Activated naive CD4-positive, alpha-beta T cell (primary cell): ENCODE data around the gene INPP1.

Experiments used
- DNase-seq, 4 experiments: peaks; one replicate each; lab custom pipeline; 2025; lab: John Stamatoyannopoulos, UW

Gene INPP1

DNA sequence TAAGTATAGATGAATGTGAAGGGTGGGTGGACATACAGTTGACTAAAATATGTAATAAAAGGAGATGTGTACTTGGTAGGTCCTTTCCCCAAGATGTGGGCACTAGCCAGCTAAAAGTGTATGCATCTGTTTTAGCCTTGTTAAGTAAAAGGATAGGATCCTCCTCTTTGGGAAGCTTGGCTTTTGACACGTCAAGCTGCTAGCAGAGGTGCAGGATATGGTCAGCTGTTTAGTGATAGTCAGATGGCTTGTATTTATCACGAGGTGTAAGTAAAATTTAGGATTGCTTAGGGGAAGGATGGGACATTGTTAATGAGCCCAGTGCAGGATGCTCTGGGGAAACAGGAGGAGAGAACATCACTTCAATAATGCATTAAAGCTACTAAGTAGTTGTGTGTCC lies 66.2 kb downstream of the INPP1 start:
- no peak for DNase-seq

DNA sequence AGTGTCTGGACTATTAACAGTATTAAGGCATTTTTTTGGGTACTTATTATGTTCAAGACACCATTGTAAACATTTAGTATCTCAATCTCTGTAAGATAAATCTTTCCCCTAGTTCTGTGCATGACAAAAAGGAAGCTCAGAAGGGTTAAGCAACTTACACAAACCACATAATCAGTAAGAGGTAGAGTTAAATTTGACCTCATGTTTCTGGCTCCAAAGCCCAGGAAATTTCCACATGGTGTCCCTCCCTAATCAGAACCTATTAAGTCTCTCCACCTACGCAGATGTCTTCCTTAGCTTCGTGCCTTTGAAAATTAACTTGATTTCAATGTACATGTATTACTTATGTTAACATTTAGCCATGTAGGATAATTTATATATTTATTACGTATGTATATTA lies 66.8 kb downstream of the INPP1 start:
- no peak for DNase-seq

GRCh38 chr2:190412966-190413365 lies 69.6 kb downstream of the INPP1 start:
- DNase-seq: no peak

DNA sequence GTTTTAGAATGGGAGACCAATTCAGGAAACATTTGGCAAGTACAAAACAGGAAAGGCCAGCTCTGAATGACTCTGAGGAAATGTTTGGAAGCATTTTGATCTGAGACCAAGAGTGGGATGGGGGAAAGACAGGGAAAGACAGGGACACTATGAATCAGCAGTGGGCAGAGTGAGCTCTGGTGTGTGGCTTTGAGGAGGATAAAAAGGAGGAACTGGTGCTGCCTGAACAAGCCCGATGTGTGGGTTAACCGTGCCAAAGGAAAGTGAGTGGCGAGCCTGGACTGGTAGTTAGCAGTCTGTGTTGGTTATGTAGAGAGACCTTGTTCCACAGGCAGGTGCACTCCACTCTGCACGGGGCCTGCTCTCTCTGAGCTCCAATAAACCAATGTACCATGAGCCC lies 70.0 kb downstream of the INPP1 start:
- DNase-seq: no peak

- no peak for DNase-seq
These were observed 71.9 kb downstream of the INPP1 start for GRCh38 chr2:190415251-190415650.

DNA sequence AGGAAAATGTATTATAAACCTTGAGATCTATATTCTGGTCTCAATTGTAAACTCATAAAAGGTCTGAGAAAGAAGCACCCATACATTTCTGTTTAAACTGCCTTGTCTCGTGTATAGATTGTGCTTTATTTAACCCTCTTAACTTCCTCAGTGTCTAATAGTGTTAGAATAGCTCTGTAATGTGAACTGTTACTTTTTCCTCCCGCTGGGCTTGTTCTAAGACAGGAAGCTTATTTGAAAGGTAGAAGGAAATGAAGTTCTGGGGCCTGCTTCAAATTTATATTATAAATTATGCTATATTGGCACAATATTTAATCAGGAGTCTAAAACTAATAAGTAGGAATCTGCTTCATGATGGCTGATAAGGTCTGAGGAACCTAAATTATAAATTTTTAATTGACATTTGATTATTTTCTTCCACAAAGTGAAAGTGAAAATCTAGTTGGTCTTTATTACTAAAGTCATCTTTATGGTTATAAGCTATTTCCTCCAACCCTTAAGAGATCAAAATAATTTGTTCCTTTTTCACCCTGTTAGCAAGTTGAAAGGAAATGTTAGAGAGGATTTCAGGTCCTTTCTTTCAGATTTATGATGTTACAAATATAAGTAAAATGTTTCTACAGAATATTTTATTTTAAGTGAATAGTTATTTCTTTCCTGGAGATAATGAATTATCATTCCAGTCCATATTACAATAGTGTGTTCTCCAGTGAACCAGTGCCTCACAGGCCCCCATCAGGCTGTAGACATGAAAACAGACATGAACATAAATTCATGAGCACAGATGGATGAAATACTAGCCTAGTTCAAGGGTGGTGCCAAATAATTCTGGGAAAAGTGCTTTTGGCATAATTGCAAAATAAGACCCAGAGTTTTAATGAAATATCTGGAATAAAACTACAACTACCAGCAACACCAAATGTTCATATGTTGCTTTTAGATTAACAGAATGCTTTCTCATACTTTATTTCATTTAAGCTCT lies 72.7 kb downstream of the INPP1 start:
- no peak for DNase-seq

DNA sequence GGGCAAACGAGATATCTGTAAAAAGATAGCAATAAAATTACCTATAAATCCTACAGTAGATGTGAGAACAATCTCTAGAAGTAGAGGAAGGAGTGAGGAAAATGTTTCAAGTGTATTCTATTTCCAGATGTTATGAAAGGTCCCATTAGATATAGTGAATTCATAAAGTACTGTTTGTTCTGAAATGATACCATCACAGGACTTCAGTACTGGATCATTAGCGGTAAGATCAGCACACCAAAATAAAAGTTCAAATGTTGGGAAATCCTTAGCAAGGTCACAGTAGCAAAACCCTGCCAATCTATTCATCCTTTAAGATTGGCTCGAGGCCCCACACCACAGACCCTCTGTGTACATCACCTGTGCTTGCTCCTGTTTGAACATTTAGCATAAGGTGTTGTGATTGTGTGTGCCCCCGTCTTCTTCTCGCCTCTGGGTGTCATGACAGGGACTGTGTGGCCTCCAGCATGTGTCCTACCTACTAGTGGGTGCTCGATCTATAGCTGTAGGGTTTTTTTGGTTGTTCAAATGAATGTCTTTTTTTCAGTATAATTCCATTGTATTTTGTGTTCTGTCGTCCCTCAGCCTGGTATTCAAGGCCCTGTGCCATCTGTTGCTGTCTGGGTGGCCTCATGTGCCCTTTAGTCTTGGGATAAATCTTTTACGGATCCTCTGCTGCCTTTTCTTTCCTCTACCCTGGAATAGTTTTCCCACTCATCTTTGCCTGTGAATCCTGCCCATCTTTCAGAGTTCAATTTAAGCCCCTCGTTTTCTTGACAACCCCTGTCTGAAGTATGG lies 73.9 kb downstream of the INPP1 start:
- no peak for DNase-seq

DNA sequence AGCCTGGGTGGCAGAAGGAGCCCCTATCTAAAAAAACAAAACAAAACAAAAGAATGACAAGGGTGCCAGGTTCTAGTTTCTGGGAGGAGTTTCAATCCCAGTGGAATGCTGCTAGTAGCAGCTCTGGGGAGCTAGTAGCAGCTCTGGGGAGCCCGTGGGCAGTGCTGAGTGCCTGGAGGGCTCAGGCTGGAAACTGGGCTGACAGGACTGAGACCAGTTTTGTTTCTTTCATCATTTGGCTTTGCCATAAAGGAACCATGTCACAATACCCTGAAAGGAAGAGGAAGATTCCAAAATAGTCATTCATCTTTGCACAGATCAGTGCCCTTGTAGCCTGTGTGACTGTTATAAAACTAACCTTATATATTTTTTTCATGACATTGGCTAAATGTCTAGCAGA lies 75.3 kb downstream of the INPP1 start:
- DNase-seq: no peak

DNA sequence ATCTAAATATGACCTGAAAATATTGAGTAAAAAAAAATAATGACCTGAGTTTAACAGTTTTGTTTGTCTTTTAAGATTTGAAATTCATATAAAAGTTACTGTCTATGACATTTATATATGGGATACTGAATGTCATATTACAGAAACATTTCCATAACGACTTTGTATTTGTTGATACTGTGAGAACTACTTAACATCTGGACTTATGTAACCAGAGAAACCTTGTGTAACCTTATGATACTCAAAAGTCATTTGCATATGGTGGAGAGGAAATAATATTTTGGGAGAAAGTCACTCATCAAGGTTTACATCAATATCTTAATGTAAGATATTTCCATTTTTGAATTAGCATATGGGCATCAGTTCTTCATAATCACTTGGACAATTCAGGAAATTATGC lies 77.4 kb downstream of the INPP1 start:
- DNase-seq: no peak
